NOMO-1 treated with dmso at 0.1 percent for 144 hours (cell line): ENCODE data around the gene TNNT2.

ENCODE experiments used
- DNase-seq: peaks from one replicate; lab custom pipeline; 2025; ENCODE audit not compliant: unreplicated experiment; lab: John Stamatoyannopoulos, UW

TNNT2 gene

GRCh38 chr1:201404055-201404454 lies 26.6 kb upstream of the TNNT2 start:
- no peak for DNase-seq

GRCh38 chr1:201403359-201403758 lies 25.9 kb upstream of the TNNT2 start:
- no peak for DNase-seq

GRCh38 chr1:201401700-201402099 lies 24.2 kb upstream of the TNNT2 start:
- no peak for DNase-seq

- no peak for DNase-seq
Observed at GRCh38 chr1:201400852-201401230, 23.4 kb upstream of the TNNT2 start.

- no peak for DNase-seq
Observed at GRCh38 chr1:201400212-201400851, 22.9 kb upstream of the TNNT2 start.

GRCh38 chr1:201399352-201400126 lies 22.1 kb upstream of the TNNT2 start:
- DNase-seq = no peak

GRCh38 chr1:201399018-201399351 lies 21.5 kb upstream of the TNNT2 start, which contains the start of gene LAD1:
LAD1 (minus strand) TSS chr1:201399324; CDS start chr1:201399306, 18 bp downstream.
- no peak for DNase-seq

GRCh38 chr1:201397675-201398074 lies 20.2 kb upstream of the TNNT2 start:
- DNase-seq = no peak

GRCh38 chr1:201396861-201397464 lies 19.5 kb upstream of the TNNT2 start:
- DNase-seq = no peak

- no peak for DNase-seq
Observed at GRCh38 chr1:201395936-201396335, 18.5 kb upstream of the TNNT2 start.

GRCh38 chr1:201394591-201394990 lies 17.1 kb upstream of the TNNT2 start:
- no peak for DNase-seq

GRCh38 chr1:201393076-201393475 lies 15.6 kb upstream of the TNNT2 start:
- DNase-seq = no peak

GRCh38 chr1:201391651-201392511 lies 14.4 kb upstream of the TNNT2 start:
- DNase-seq = no peak

GRCh38 chr1:201391225-201391624 lies 13.7 kb upstream of the TNNT2 start:
- DNase-seq = no peak

GRCh38 chr1:201389051-201389450 lies 11.6 kb upstream of the TNNT2 start:
- DNase-seq = no peak

- no peak for DNase-seq
Observed at GRCh38 chr1:201386208-201386607, 8.7 kb upstream of the TNNT2 start.

- peak; percentile 21 for DNase-seq
Observed at GRCh38 chr1:201385299-201385891, 7.9 kb upstream of the TNNT2 start.

- DNase-seq = no peak
Observed at GRCh38 chr1:201384406-201384782, 6.9 kb upstream of the TNNT2 start.

- DNase-seq = no peak
Observed at GRCh38 chr1:201383647-201384405, 6.3 kb upstream of the TNNT2 start.

- no peak for DNase-seq
Observed at GRCh38 chr1:201381130-201381529, 3.6 kb upstream of the TNNT2 start.
